ENCODE measurements around the gene UNC45B.

GRCh38 chr17:35235917-35236316 lies 88.3 kb downstream of the UNC45B start:
- TF ChIP-seq CTCF (IDR thresholded peaks at IDR 0.05) (no peak), POLR2A (IDR thresholded peaks at IDR 0.05) (no peak)
